Esophagus muscularis mucosa (tissue), 4 donors: ENCODE measurements around the gene PRKCE.

Source experiments
- EP300 ChIP-seq: sonication (generic); formaldehyde crosslinking; IDR thresholded peaks from one replicate; pipeline ENCODE4 v1.6.1; 2017; ENCODE audit warnings: antibody characterized with exemption
- POLR2A ChIP-seq: fragments of 450-650 bp; IDR thresholded peaks from one replicate; pipeline ENCODE4 v1.6.1; 2017; ENCODE audit warnings: antibody characterized with exemption, moderate library complexity, mild to moderate bottlenecking, low read depth
- TF ChIP-seq, protein P1 (sequence below), 3 experiments: fragments of 200-600 bp in 2 of 3; fragments of 450-650 bp in 1 of 3; sonication (generic) in 2 of 3; IDR thresholded peaks; one replicate each; pipeline ENCODE4 v1.5.1; 2017 to 2019; ENCODE audit warnings: antibody characterized with exemption in 3 of 3, mild to moderate bottlenecking in 2 of 3, moderate library complexity in 1 of 3

- TF ChIP-seq, protein P1, sequence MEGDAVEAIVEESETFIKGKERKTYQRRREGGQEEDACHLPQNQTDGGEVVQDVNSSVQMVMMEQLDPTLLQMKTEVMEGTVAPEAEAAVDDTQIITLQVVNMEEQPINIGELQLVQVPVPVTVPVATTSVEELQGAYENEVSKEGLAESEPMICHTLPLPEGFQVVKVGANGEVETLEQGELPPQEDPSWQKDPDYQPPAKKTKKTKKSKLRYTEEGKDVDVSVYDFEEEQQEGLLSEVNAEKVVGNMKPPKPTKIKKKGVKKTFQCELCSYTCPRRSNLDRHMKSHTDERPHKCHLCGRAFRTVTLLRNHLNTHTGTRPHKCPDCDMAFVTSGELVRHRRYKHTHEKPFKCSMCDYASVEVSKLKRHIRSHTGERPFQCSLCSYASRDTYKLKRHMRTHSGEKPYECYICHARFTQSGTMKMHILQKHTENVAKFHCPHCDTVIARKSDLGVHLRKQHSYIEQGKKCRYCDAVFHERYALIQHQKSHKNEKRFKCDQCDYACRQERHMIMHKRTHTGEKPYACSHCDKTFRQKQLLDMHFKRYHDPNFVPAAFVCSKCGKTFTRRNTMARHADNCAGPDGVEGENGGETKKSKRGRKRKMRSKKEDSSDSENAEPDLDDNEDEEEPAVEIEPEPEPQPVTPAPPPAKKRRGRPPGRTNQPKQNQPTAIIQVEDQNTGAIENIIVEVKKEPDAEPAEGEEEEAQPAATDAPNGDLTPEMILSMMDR (IDR thresholded peaks at IDR 0.05), result no peak
- no peak for TF ChIP-seq POLR2A
- TF ChIP-seq EP300, result no peak
Measured at GRCh38 chr2:45968946-45969584, 317.6 kb downstream of the PRKCE start.
